ENCODE data around the gene PPP1R3G.

Gene PPP1R3G

GRCh38 chr6:5072440-5072839 lies 12.7 kb upstream of the PPP1R3G start:
- no peak for DNase-seq (ENCODE audit: low spot score)

- no peak for DNase-seq (ENCODE audit: low spot score)
These were observed 11.1 kb upstream of the PPP1R3G start for GRCh38 chr6:5073992-5074391.

GRCh38 chr6:5076931-5077330 lies 8.2 kb upstream of the PPP1R3G start:
- no peak for DNase-seq (ENCODE audit: low spot score)

- peak; percentile 29 for DNase-seq (ENCODE audit: low spot score)
These were observed 6.9 kb upstream of the PPP1R3G start for GRCh38 chr6:5078121-5078669.

- DNase-seq (ENCODE audit: low spot score) = no peak
These were observed 5.4 kb upstream of the PPP1R3G start for GRCh38 chr6:5079692-5080091.

- no peak for DNase-seq (ENCODE audit: low spot score)
These were observed 4.6 kb upstream of the PPP1R3G start for GRCh38 chr6:5080574-5080973.

- no peak for DNase-seq (ENCODE audit: low spot score)
These were observed 4.0 kb upstream of the PPP1R3G start for GRCh38 chr6:5081182-5081581.

GRCh38 chr6:5081955-5082354 lies 3.2 kb upstream of the PPP1R3G start:
- DNase-seq (ENCODE audit: low spot score) = peak; percentile 33

GRCh38 chr6:5082487-5083306 lies 2.4 kb upstream of the PPP1R3G start:
- DNase-seq (ENCODE audit: low spot score) = peak; percentile 97

- DNase-seq (ENCODE audit: low spot score) = no peak
These were observed 1.9 kb upstream of the PPP1R3G start for GRCh38 chr6:5083307-5083583.

- no peak for DNase-seq (ENCODE audit: low spot score)
These were observed 1.3 kb upstream of the PPP1R3G start for GRCh38 chr6:5083813-5084359.

GRCh38 chr6:5084360-5084780 lies 771 bp upstream of the PPP1R3G start:
- DNase-seq (ENCODE audit: low spot score) = no peak

- DNase-seq (ENCODE audit: low spot score) = peak; percentile 50
These were observed 630 bp downstream of the PPP1R3G start for GRCh38 chr6:5085648-5086293.

- DNase-seq (ENCODE audit: low spot score) = no peak
These were observed 1.3 kb downstream of the PPP1R3G start for GRCh38 chr6:5086294-5086890.

- no peak for DNase-seq (ENCODE audit: low spot score)
These were observed 2.2 kb downstream of the PPP1R3G start for GRCh38 chr6:5087389-5087788.

- no peak for DNase-seq (ENCODE audit: low spot score)
These were observed 3.6 kb downstream of the PPP1R3G start for GRCh38 chr6:5088780-5089179.

GRCh38 chr6:5089481-5090438 lies 4.6 kb downstream of the PPP1R3G start:
- peak; percentile 47 for DNase-seq (ENCODE audit: low spot score)

GRCh38 chr6:5090603-5091002 lies 5.5 kb downstream of the PPP1R3G start:
- DNase-seq (ENCODE audit: low spot score) = no peak

- DNase-seq (ENCODE audit: low spot score) = no peak
These were observed 6.3 kb downstream of the PPP1R3G start for GRCh38 chr6:5091210-5092069.

GRCh38 chr6:5093231-5094015 lies 8.3 kb downstream of the PPP1R3G start:
- peak; percentile 36 for DNase-seq (ENCODE audit: low spot score)
